H9 (cell line): ENCODE measurements around the gene BAIAP2. TPM values are rescaled to one million over a fixed set of nuclear protein-coding genes. Genes with fewer than 3 reads are reported as not detected.

Experiments
- DNase-seq: peaks from one replicate; pipeline ENCODE4 v3.0.0-alpha.2; 2017
- H2AFZ ChIP-seq: one replicate; pipeline ENCODE4 v1.6.1; 2013; ENCODE audit warnings: mild to moderate bottlenecking, low read length, control low read depth, moderate library complexity
- H2AK5ac ChIP-seq: 2 replicates; pipeline ENCODE4 v1.6.1; 2013; ENCODE audit warnings: low read length, control low read depth, mixed read lengths; ENCODE audit not compliant: insufficient read length
- H2BK120ac ChIP-seq: one replicate; pipeline ENCODE4 v1.6.1; 2013; ENCODE audit warnings: low read depth, mild to moderate bottlenecking, low read length, control low read depth, inconsistent platforms; ENCODE audit not compliant: poor library complexity, severe bottlenecking
- H2BK12ac ChIP-seq: 2 replicates; pipeline ENCODE4 v1.6.1; 2013; ENCODE audit warnings: low read length, control low read depth, mixed read lengths, low read depth; ENCODE audit not compliant: insufficient read length
- H2BK15ac ChIP-seq: 2 replicates; pipeline ENCODE4 v1.6.1; 2013; ENCODE audit warnings: low read depth, low read length, control low read depth
- H2BK20ac ChIP-seq: one replicate; pipeline ENCODE4 v1.6.1; 2013; ENCODE audit warnings: low read depth, mild to moderate bottlenecking, low read length, control low read depth, inconsistent platforms; ENCODE audit not compliant: poor library complexity, severe bottlenecking
- H2BK5ac ChIP-seq: 2 replicates; pipeline ENCODE4 v1.6.1; 2013; ENCODE audit warnings: low read length, control low read depth, mixed read lengths; ENCODE audit not compliant: insufficient read length
- H3K14ac ChIP-seq: 2 replicates; pipeline ENCODE4 v1.6.1; 2013; ENCODE audit warnings: low read length, control low read depth; ENCODE audit not compliant: insufficient read depth
- H3K18ac ChIP-seq: 2 replicates; pipeline ENCODE4 v1.6.1; 2013; ENCODE audit warnings: low read depth, mild to moderate bottlenecking, mixed read lengths, low read length, control low read depth; ENCODE audit not compliant: insufficient read length
- H3K23ac ChIP-seq: 2 replicates; pipeline ENCODE4 v1.6.1; 2013; ENCODE audit warnings: low read length, control low read depth, mixed read lengths, low read depth; ENCODE audit not compliant: insufficient read length
- H3K23me2 ChIP-seq: 2 replicates; pipeline ENCODE4 v1.6.1; 2013; ENCODE audit warnings: low read depth, mild to moderate bottlenecking, mixed read lengths, low read length, control low read depth; ENCODE audit not compliant: insufficient read length, poor library complexity, severe bottlenecking
- H3K27ac ChIP-seq: 2 replicates; pipeline ENCODE4 v1.5.1; 2013; ENCODE audit warnings: low read length, control low read depth, mixed read lengths, low read depth; ENCODE audit not compliant: insufficient read length
- H3K27me3 ChIP-seq: 2 replicates; pipeline ENCODE4 v1.6.1; 2013; ENCODE audit warnings: low read length, control low read depth, inconsistent platforms; ENCODE audit not compliant: insufficient read depth
- H3K4ac ChIP-seq: 2 replicates; pipeline ENCODE4 v1.6.1; 2013; ENCODE audit warnings: low read depth, mild to moderate bottlenecking, control low read depth, inconsistent platforms, low read length, moderate library complexity
- H3K4me1 ChIP-seq: 2 replicates; pipeline ENCODE4 v1.6.1; 2013; ENCODE audit warnings: low read length, control low read depth, inconsistent platforms; ENCODE audit not compliant: insufficient read depth
- H3K4me2 ChIP-seq: 2 replicates; pipeline ENCODE4 v1.6.1; 2013; ENCODE audit warnings: low read length, control low read depth, mixed read lengths; ENCODE audit not compliant: insufficient read length, insufficient read depth
- H3K56ac ChIP-seq: 2 replicates; pipeline ENCODE4 v1.6.1; 2013; ENCODE audit warnings: low read depth, mild to moderate bottlenecking, mixed read lengths, low read length, control low read depth; ENCODE audit not compliant: insufficient read length
- H3K79me1 ChIP-seq: 2 replicates; pipeline ENCODE4 v1.6.1; 2013; ENCODE audit warnings: low read depth, mild to moderate bottlenecking, moderate library complexity, low read length, control low read depth, inconsistent platforms; ENCODE audit not compliant: insufficient read depth, poor library complexity, severe bottlenecking
- H3K79me2 ChIP-seq: 2 replicates; pipeline ENCODE4 v1.6.1; 2013; ENCODE audit warnings: low read length, control low read depth, inconsistent platforms; ENCODE audit not compliant: insufficient read depth
- H3K9ac ChIP-seq: 2 replicates; pipeline ENCODE4 v1.6.1; 2013; ENCODE audit warnings: low read length, control low read depth, mixed read lengths; ENCODE audit not compliant: insufficient read length; ENCODE audit errors: extremely low read depth
- H3K9me3 ChIP-seq: one replicate; pipeline ENCODE4 v1.6.1; 2013; ENCODE audit warnings: low read depth, low read length, inconsistent platforms; ENCODE audit not compliant: control insufficient read depth
- H3T11ph ChIP-seq: one replicate; pipeline ENCODE4 v1.6.1; 2013; ENCODE audit warnings: mild to moderate bottlenecking, low read length, control low read depth, inconsistent platforms
- H4K20me1 ChIP-seq: one replicate; pipeline ENCODE4 v1.6.1; 2013; ENCODE audit not compliant: control insufficient read depth, insufficient read length, insufficient read depth
- H4K5ac ChIP-seq: 2 replicates; pipeline ENCODE4 v1.6.1; 2013; ENCODE audit warnings: low read depth, mild to moderate bottlenecking, mixed read lengths, low read length, control low read depth; ENCODE audit not compliant: insufficient read length
- H4K8ac ChIP-seq: replicated peaks from 2 replicates; pipeline ENCODE4 v1.6.1; 2013; ENCODE audit warnings: low read length, control low read depth, mixed read lengths, low read depth; ENCODE audit not compliant: insufficient read length
- H4K91ac ChIP-seq: 2 replicates; pipeline ENCODE4 v1.6.1; 2013; ENCODE audit warnings: low read depth, mild to moderate bottlenecking, moderate library complexity, mixed read lengths, low read length, control low read depth; ENCODE audit not compliant: insufficient read length
- H3K27ac Mint-ChIP-seq, 3 experiments: 2 replicates in 2 of 3; 3 replicates in 1 of 3; pipeline ENCODE4 v1.8.0; 2020 to 2021; ENCODE audit warnings: mixed read lengths in 3 of 3, mild to moderate bottlenecking in 1 of 3, moderate library complexity in 1 of 3
- H3K27me3 Mint-ChIP-seq: 2 replicates; pipeline ENCODE4 v1.8.0; 2021; ENCODE audit warnings: low read depth, mild to moderate bottlenecking, moderate library complexity, mixed read lengths
- H3K36me3 Mint-ChIP-seq, 3 experiments: 2 replicates in 2 of 3; 3 replicates in 1 of 3; pipeline ENCODE4 v1.8.0; 2020 to 2021; ENCODE audit warnings: low read depth in 3 of 3, mixed read lengths in 3 of 3; ENCODE audit not compliant: insufficient read depth in 1 of 3
- H3K4me1 Mint-ChIP-seq, 2 experiments: 2 replicates each; pipeline ENCODE4 v1.8.0; 2020; ENCODE audit warnings: mixed read lengths in 2 of 2
- H3K4me3 Mint-ChIP-seq, 2 experiments: 2 replicates in 1 of 2; 3 replicates in 1 of 2; pipeline ENCODE4 v1.8.0; 2020 to 2021; ENCODE audit warnings: mild to moderate bottlenecking in 2 of 2, mixed read lengths in 2 of 2, moderate library complexity in 1 of 2
- H3K9me3 Mint-ChIP-seq, 2 experiments: 2 replicates in 1 of 2; 3 replicates in 1 of 2; pipeline ENCODE4 v1.8.0; 2020; ENCODE audit warnings: mild to moderate bottlenecking in 2 of 2, mixed read lengths in 2 of 2, moderate library complexity in 1 of 2
- CTCF ChIP-seq: fragments of 200-600 bp; sonication (generic); conservative IDR thresholded peaks from 3 replicates; pipeline ENCODE4 v1.8.0; 2021; ENCODE audit warnings: antibody characterized with exemption, mild to moderate bottlenecking
- WGBS: extraction: QIAGEN DNeasy Blood & Tissue Kit; methylation state at CpG from one replicate; pipeline ENCODE4 v1.1.7; 2013; ENCODE audit warnings: missing lambda C conversion rate, low lambda C conversion rate, mixed read lengths; ENCODE audit not compliant: insufficient read length; ENCODE audit errors: extremely low coverage; 5-methylcytosine and 5-hydroxymethylcytosine counted together
- total RNA-seq: library from RNA; stranded (reverse); gene quantifications from 2 replicates; pipeline ENCODE4 v1.2.1, GENCODE V29; 2021

Gene BAIAP2
- total RNA-seq, 1 experiment from 2014 or later = 27.8 TPM

GRCh38 chr17:80997424-80998117, 37.4 kb upstream of the BAIAP2 start:
- Mint-ChIP-seq H3K27ac (no peak overlapping the region), H3K9me3 (no peaks in the 10 kb centered on the region), H3K36me3 (peaks cover 5 to 25% (median 20%) of the 10 kb centered on the region in 3 experiments; a peak in 5 of 7 replicates), H3K4me1 (peaks cover 10 to 11% of the 10 kb centered on the region in 2 experiments), H3K4me3 (no peak overlapping the region), H3K27me3 (peaks cover 21% of the 10 kb centered on the region)
- H2BK12ac ChIP-seq = no peak overlapping the region
- no peak overlapping the region for H2BK120ac ChIP-seq
- no peak overlapping the region for H3T11ph ChIP-seq
- H4K5ac ChIP-seq = no peak overlapping the region
- no peaks in the 10 kb centered on the region for H3K9me3 ChIP-seq
- no peak overlapping the region for H3K23ac ChIP-seq
- H2BK5ac ChIP-seq = no peak overlapping the region
- no peaks in the 10 kb centered on the region for H3K79me2 ChIP-seq
- H3K4me2 ChIP-seq = no peak overlapping the region
- no peaks in the 10 kb centered on the region; the same call in 1 of the 2 replicates for H3K27me3 ChIP-seq
- H3K27ac ChIP-seq = no peak overlapping the region
- peaks cover under 1% of the 10 kb centered on the region for H3K23me2 ChIP-seq
- H4K20me1 ChIP-seq = no peaks in the 10 kb centered on the region
- no peak overlapping the region for H4K91ac ChIP-seq
- DNase-seq = peak; percentile 18
- no peaks in the 10 kb centered on the region for H3K79me1 ChIP-seq
- H3K18ac ChIP-seq = no peak overlapping the region
- no peak overlapping the region for H2AK5ac ChIP-seq
- H3K4ac ChIP-seq = no peak overlapping the region
- H3K56ac ChIP-seq = no peak overlapping the region
- no peaks in the 10 kb centered on the region for H3K4me1 ChIP-seq
- TF ChIP-seq CTCF = no peak
- no peak overlapping the region for H2BK15ac ChIP-seq
- H3K9ac ChIP-seq = no peak overlapping the region
- WGBS = no CpG with 5 or more reads among the region's 32 CpGs
- no peak overlapping the region for H2BK20ac ChIP-seq
- H4K8ac ChIP-seq = no peak overlapping the region
- H3K14ac ChIP-seq = no peak overlapping the region
- H2AFZ ChIP-seq = no peak overlapping the region
